PFSK-1 (cell line): Measurements from ENCODE around the gene ARHGAP18.

Experiments used
- FOXP2 ChIP-seq: optimal IDR thresholded peaks from 2 replicates; pipeline ENCODE3; 2011; ENCODE audit warnings: borderline replicate concordance, control low read depth, inconsistent platforms; ENCODE audit not compliant: insufficient read depth; ENCODE audit errors: extremely low read length, extremely low read depth
- POLR2AphosphoS5 ChIP-seq: IDR thresholded peaks from 2 replicates; pipeline ENCODE4 v1.6.1; 2012; ENCODE audit warnings: low read depth, mild to moderate bottlenecking, control low read depth, low read length, moderate library complexity
- SIN3A ChIP-seq: IDR thresholded peaks from 2 replicates; pipeline ENCODE4 v1.6.1; 2012; ENCODE audit warnings: mild to moderate bottlenecking, low read length, moderate library complexity, borderline replicate concordance; ENCODE audit not compliant: insufficient read depth
- TAF1 ChIP-seq: IDR thresholded peaks from 2 replicates; pipeline ENCODE4 v1.6.1; 2012; ENCODE audit warnings: low read length, control low read depth, borderline replicate concordance; ENCODE audit not compliant: insufficient read depth
- TF ChIP-seq, protein P1 (sequence below), 2 experiments: IDR thresholded peaks; 2 replicates each; pipeline versions ENCODE4 v1.6.1 to v1.8.0; 2011 to 2012; ENCODE audit warnings: low read depth in 2 of 2, low read length in 2 of 2, control low read depth in 1 of 2, inconsistent platforms in 1 of 2, mild to moderate bottlenecking in 1 of 2, moderate library complexity in 1 of 2; ENCODE audit not compliant: insufficient read depth in 1 of 2

DNA sequence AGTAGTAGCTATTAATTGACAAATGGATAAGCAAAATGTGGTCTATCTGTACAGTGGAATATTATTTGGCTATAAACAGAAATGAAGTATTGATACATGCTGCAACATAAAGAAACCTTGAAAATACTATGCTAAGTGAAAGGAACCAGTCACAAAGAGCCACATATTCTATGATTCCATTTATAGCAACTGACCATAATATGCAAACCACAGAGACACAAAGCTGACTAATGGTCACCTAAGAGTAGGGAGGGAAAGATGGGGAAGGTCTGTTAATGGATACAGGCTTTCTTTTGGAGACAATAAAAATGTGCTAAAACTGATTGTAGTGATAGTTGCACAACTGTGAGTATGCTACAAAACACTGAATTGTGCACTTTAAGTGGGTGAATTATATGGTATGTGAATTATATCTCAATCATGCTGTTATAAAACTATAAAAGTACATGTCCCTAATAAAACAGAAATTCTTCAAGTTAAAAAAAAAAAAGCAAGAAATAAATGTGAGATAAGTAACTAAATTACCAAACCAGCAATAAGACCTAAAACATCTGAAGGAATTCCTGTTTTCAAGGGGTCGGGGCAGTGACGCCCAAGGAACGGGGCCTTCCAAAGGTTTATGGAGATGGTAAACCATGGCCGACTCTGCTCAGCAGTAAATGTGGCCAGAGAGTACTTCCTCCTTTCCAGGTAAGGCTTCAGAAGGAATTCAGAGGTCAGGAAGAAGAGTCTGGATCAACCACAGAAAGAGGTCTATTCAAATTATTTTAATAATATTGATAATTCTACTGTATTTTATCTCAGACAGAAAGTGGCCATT lies 75.4 kb downstream of the ARHGAP18 start:
- no peak for TF ChIP-seq TAF1
- TF ChIP-seq, protein P1, sequence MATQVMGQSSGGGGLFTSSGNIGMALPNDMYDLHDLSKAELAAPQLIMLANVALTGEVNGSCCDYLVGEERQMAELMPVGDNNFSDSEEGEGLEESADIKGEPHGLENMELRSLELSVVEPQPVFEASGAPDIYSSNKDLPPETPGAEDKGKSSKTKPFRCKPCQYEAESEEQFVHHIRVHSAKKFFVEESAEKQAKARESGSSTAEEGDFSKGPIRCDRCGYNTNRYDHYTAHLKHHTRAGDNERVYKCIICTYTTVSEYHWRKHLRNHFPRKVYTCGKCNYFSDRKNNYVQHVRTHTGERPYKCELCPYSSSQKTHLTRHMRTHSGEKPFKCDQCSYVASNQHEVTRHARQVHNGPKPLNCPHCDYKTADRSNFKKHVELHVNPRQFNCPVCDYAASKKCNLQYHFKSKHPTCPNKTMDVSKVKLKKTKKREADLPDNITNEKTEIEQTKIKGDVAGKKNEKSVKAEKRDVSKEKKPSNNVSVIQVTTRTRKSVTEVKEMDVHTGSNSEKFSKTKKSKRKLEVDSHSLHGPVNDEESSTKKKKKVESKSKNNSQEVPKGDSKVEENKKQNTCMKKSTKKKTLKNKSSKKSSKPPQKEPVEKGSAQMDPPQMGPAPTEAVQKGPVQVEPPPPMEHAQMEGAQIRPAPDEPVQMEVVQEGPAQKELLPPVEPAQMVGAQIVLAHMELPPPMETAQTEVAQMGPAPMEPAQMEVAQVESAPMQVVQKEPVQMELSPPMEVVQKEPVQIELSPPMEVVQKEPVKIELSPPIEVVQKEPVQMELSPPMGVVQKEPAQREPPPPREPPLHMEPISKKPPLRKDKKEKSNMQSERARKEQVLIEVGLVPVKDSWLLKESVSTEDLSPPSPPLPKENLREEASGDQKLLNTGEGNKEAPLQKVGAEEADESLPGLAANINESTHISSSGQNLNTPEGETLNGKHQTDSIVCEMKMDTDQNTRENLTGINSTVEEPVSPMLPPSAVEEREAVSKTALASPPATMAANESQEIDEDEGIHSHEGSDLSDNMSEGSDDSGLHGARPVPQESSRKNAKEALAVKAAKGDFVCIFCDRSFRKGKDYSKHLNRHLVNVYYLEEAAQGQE (IDR thresholded peaks at IDR 0.05; ENCODE audit: insufficient read depth in 1 of 2, low read depth in 2 of 2, low read length in 2 of 2): no peak
- no peak for TF ChIP-seq POLR2AphosphoS5
- TF ChIP-seq SIN3A: no peak
- no peak for TF ChIP-seq FOXP2
